WTC11 (cell line): ENCODE measurements around the gene PDE6G. TPM values are rescaled to one million over a fixed set of nuclear protein-coding genes. Genes with fewer than 3 reads are reported as not detected.

Experiments used
- ATAC-seq: fragments of 200-7000 bp; cut with Tn5 transposase; 2 replicates; pipeline ENCODE4 v1.10.0; 2021; ENCODE audit warnings: mild to moderate bottlenecking, moderate library complexity
- CTCF ChIA-PET: fragments of 300-600 bp; sonication (Branson Sonifier 250); formaldehyde crosslinking; loops from one replicate; lab custom pipeline; 2021; ENCODE audit warnings: antibody characterized with exemption; lab: Charles Lee
- POLR2A ChIA-PET: fragments of 350-600 bp; sonication (Branson Sonifier 250); formaldehyde crosslinking; loops from one replicate; lab custom pipeline; 2021; ENCODE audit warnings: antibody characterized with exemption; lab: Charles Lee
- DNase-seq: peaks from one replicate; pipeline ENCODE4 v3.0.0; 2021; ENCODE audit warnings: low spot score
- H3K27ac Mint-ChIP-seq: 2 replicates; pipeline ENCODE4 v1.8.0; 2021; ENCODE audit warnings: mixed read lengths
- H3K27me3 Mint-ChIP-seq: 2 replicates; pipeline ENCODE4 v1.8.0; 2021; ENCODE audit warnings: low read depth, mild to moderate bottlenecking, moderate library complexity, mixed read lengths
- H3K36me3 Mint-ChIP-seq: 2 replicates; pipeline ENCODE4 v1.8.0; 2021; ENCODE audit warnings: mixed read lengths
- H3K4me1 Mint-ChIP-seq: 2 replicates; pipeline ENCODE4 v1.8.0; 2022; ENCODE audit warnings: mixed read lengths
- H3K4me3 Mint-ChIP-seq: 2 replicates; pipeline ENCODE4 v1.8.0; 2021; ENCODE audit warnings: mild to moderate bottlenecking, moderate library complexity, mixed read lengths
- H3K9me3 Mint-ChIP-seq: 2 replicates; pipeline ENCODE4 v1.8.0; 2021; ENCODE audit warnings: mixed read lengths
- FOXP1 ChIP-seq: sonication (generic); formaldehyde crosslinking; IDR thresholded peaks from 2 replicates; pipeline ENCODE4 v1.8.0; 2022; ENCODE audit warnings: missing genetic modification reagents, mild to moderate bottlenecking, moderate library complexity, borderline replicate concordance
- KAT7 ChIP-seq: sonication (generic); formaldehyde crosslinking; IDR thresholded peaks from 2 replicates; pipeline ENCODE4 v1.8.1; 2023; ENCODE audit warnings: missing genetic modification reagents, mild to moderate bottlenecking, borderline replicate concordance
- MXD4 ChIP-seq: fragments of 250-450 bp; sonication (Bioruptor Pico); IDR thresholded peaks from 2 replicates; pipeline ENCODE4 v1.8.0; 2021; ENCODE audit warnings: mild to moderate bottlenecking, moderate library complexity, borderline replicate concordance
- NFATC4 ChIP-seq: fragments of 250-450 bp; sonication (Bioruptor Pico); IDR thresholded peaks from 2 replicates; pipeline ENCODE4 v1.9.0; 2021; ENCODE audit warnings: mild to moderate bottlenecking
- NR3C1 ChIP-seq: sonication (generic); formaldehyde crosslinking; conservative IDR thresholded peaks from 2 replicates; pipeline ENCODE4 v1.8.1; 2023; ENCODE audit warnings: low read depth, mild to moderate bottlenecking, missing genetic modification reagents
- PRRX2 ChIP-seq: fragments of 250-450 bp; sonication (Bioruptor Pico); IDR thresholded peaks from 2 replicates; pipeline ENCODE4 v1.8.0; 2021; ENCODE audit warnings: mild to moderate bottlenecking
- SP1 ChIP-seq: sonication (generic); formaldehyde crosslinking; conservative IDR thresholded peaks from 2 replicates; pipeline ENCODE4 v1.8.1; 2022; ENCODE audit warnings: missing genetic modification reagents
- ZNF416 ChIP-seq: fragments of 250-450 bp; sonication (Bioruptor Pico); IDR thresholded peaks from 2 replicates; pipeline ENCODE4 v1.9.0; 2021; ENCODE audit warnings: mild to moderate bottlenecking, inconsistent platforms
- total RNA-seq: library from RNA; stranded (reverse); gene quantifications from 3 replicates; pipeline ENCODE4 v1.2.3, GENCODE V29; 2021
- TF ChIP-seq, protein P1 (sequence below): fragments of 250-450 bp; sonication (Bioruptor Pico); IDR thresholded peaks from 2 replicates; pipeline ENCODE4 v1.9.0; 2021; ENCODE audit warnings: mild to moderate bottlenecking
- TF ChIP-seq, protein P2 (sequence below): sonication (generic); formaldehyde crosslinking; IDR thresholded peaks from 2 replicates; pipeline ENCODE4 v1.8.1; 2022; ENCODE audit warnings: mild to moderate bottlenecking, missing genetic modification reagents, moderate library complexity, borderline replicate concordance
- TF ChIP-seq, protein P3 (sequence below): fragments of 250-450 bp; sonication (Bioruptor Pico); IDR thresholded peaks from 2 replicates; pipeline ENCODE4 v2.1.2; 2022; ENCODE audit warnings: mild to moderate bottlenecking, moderate library complexity
- TF ChIP-seq, protein P4 (sequence below): sonication (generic); formaldehyde crosslinking; IDR thresholded peaks from 2 replicates; pipeline ENCODE4 v1.8.1; 2023; ENCODE audit warnings: mild to moderate bottlenecking, moderate library complexity, missing genetic modification reagents
- TF ChIP-seq, protein P5 (sequence below): sonication (generic); formaldehyde crosslinking; IDR thresholded peaks from 2 replicates; pipeline ENCODE4 v1.8.0; 2022; ENCODE audit warnings: mild to moderate bottlenecking, missing genetic modification reagents
- TF ChIP-seq, protein P6 (sequence below): sonication (generic); formaldehyde crosslinking; IDR thresholded peaks from 2 replicates; pipeline ENCODE4 v1.8.1; 2023; ENCODE audit warnings: mild to moderate bottlenecking, missing genetic modification reagents
- TF ChIP-seq, protein P7 (sequence below): sonication (generic); formaldehyde crosslinking; IDR thresholded peaks from 2 replicates; pipeline ENCODE4 v1.8.1; 2022; ENCODE audit warnings: missing genetic modification reagents, borderline replicate concordance

PDE6G gene
- total RNA-seq, 1 experiment from 2014 or later = 4.4 TPM

DNA sequence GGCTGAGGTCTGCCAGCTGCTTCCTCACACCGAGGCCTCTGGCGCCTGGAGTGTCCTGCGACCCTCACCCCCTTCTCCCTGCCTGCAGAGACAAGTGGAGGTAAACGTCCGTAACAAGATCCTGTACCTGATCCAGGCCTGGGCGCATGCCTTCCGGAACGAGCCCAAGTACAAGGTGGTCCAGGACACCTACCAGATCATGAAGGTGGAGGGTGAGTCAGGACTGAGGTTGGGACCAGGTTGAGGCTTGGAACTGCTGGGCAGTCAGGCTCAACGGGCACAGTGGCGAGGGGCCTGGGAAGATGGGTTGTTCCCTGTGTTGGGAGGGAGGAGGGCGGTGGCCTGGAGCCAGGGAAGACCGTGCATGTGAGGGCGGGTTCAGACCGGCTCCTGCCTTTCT is 32.3 kb upstream of the PDE6G start (continued):
- TF ChIP-seq, protein P1, sequence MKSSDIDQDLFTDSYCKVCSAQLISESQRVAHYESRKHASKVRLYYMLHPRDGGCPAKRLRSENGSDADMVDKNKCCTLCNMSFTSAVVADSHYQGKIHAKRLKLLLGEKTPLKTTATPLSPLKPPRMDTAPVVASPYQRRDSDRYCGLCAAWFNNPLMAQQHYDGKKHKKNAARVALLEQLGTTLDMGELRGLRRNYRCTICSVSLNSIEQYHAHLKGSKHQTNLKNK = no peak
- TF ChIP-seq FOXP1 (CRISPR knock-in tag) = no peak

DNA sequence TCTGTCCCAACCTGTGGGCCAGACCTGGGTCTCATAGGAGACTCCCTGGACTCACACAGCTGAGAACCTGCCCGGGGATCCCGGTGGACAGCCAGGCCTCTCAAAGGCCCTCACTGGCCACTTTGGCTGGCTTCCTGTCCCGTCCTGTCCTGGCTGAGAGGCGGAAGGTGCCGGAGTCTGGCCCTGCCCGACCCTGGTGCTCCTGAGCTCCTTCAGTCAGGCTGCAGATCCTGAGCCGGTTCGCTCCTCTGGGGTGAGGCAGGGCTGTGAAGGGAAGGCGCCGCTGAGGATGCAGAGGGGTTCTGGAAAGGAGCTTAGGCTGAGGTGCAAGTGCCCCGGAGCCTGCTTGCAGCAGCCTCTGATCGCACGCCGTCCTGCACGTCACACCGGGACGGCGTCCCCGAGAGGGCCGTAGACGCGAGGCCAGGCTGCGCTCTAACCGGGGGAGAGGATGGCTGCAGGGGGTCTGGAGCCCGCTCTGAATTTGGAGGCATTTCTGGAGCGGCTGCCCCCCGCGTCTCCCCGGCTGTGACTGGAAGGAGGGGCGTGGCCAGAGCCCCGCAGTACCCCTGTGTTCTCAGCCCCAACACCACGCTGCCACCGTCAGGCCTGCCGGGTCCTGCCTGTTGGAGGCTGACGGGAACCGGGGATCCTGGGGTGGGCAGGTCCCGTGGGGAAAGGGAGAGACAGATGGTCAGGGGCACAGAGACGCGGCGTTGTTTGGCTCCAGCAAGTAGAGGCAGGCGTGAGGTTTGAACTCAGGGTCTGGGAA is 31.6 kb upstream of the PDE6G start:
- Mint-ChIP-seq H3K27ac (no peak overlapping the region), H3K36me3 (peaks cover 36% of the 10 kb centered on the region), H3K9me3 (no peaks in the 10 kb centered on the region), H3K4me3 (no peak overlapping the region), H3K27me3 (no peaks in the 10 kb centered on the region; the same call in 1 of the 2 replicates), H3K4me1 (peaks cover 7% of the 10 kb centered on the region)
- TF ChIP-seq ZNF416 (CRISPR knock-in tag) (no peak), KAT7 (CRISPR knock-in tag) (no peak), NR3C1 (CRISPR knock-in tag) (no peak), NFATC4 (no peak), SP1 (CRISPR knock-in tag) (no peak), MXD4 (no peak), PRRX2 (no peak)
- TF ChIP-seq, protein P2, sequence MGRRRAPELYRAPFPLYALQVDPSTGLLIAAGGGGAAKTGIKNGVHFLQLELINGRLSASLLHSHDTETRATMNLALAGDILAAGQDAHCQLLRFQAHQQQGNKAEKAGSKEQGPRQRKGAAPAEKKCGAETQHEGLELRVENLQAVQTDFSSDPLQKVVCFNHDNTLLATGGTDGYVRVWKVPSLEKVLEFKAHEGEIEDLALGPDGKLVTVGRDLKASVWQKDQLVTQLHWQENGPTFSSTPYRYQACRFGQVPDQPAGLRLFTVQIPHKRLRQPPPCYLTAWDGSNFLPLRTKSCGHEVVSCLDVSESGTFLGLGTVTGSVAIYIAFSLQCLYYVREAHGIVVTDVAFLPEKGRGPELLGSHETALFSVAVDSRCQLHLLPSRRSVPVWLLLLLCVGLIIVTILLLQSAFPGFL (CRISPR knock-in tag) = no peak
- TF ChIP-seq, protein P3, sequence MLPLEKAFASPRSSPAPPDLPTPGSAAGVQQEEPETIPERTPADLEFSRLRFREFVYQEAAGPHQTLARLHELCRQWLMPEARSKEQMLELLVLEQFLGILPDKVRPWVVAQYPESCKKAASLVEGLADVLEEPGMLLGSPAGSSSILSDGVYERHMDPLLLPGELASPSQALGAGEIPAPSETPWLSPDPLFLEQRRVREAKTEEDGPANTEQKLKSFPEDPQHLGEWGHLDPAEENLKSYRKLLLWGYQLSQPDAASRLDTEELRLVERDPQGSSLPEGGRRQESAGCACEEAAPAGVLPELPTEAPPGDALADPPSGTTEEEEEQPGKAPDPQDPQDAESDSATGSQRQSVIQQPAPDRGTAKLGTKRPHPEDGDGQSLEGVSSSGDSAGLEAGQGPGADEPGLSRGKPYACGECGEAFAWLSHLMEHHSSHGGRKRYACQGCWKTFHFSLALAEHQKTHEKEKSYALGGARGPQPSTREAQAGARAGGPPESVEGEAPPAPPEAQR (CRISPR knock-in tag) = no peak
- TF ChIP-seq, protein P4, sequence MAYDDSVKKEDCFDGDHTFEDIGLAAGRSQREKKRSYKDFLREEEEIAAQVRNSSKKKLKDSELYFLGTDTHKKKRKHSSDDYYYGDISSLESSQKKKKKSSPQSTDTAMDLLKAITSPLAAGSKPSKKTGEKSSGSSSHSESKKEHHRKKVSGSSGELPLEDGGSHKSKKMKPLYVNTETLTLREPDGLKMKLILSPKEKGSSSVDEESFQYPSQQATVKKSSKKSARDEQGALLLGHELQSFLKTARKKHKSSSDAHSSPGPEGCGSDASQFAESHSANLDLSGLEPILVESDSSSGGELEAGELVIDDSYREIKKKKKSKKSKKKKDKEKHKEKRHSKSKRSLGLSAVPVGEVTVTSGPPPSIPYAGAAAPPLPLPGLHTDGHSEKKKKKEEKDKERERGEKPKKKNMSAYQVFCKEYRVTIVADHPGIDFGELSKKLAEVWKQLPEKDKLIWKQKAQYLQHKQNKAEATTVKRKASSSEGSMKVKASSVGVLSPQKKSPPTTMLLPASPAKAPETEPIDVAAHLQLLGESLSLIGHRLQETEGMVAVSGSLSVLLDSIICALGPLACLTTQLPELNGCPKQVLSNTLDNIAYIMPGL (CRISPR knock-in tag) = no peak
- TF ChIP-seq, protein P5, sequence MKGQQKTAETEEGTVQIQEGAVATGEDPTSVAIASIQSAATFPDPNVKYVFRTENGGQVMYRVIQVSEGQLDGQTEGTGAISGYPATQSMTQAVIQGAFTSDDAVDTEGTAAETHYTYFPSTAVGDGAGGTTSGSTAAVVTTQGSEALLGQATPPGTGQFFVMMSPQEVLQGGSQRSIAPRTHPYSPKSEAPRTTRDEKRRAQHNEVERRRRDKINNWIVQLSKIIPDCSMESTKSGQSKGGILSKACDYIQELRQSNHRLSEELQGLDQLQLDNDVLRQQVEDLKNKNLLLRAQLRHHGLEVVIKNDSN (CRISPR knock-in tag) = no peak
- TF ChIP-seq, protein P6, sequence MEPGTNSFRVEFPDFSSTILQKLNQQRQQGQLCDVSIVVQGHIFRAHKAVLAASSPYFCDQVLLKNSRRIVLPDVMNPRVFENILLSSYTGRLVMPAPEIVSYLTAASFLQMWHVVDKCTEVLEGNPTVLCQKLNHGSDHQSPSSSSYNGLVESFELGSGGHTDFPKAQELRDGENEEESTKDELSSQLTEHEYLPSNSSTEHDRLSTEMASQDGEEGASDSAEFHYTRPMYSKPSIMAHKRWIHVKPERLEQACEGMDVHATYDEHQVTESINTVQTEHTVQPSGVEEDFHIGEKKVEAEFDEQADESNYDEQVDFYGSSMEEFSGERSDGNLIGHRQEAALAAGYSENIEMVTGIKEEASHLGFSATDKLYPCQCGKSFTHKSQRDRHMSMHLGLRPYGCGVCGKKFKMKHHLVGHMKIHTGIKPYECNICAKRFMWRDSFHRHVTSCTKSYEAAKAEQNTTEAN = no peak
- TF ChIP-seq, protein P7, sequence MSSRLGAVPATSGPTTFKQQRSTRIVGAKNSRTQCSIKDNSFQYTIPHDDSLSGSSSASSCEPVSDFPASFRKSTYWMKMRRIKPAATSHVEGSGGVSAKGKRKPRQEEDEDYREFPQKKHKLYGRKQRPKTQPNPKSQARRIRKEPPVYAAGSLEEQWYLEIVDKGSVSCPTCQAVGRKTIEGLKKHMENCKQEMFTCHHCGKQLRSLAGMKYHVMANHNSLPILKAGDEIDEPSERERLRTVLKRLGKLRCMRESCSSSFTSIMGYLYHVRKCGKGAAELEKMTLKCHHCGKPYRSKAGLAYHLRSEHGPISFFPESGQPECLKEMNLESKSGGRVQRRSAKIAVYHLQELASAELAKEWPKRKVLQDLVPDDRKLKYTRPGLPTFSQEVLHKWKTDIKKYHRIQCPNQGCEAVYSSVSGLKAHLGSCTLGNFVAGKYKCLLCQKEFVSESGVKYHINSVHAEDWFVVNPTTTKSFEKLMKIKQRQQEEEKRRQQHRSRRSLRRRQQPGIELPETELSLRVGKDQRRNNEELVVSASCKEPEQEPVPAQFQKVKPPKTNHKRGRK = no peak
- CTCF ChIA-PET = no interaction called here
- ATAC-seq (no peak), DNase-seq (no peak)
- POLR2A ChIA-PET = no interaction called here
